HG02870 (cell line): ENCODE data around the gene AKR1C4.
"Not testable (repeated sequence)": the region's sequence is repeated elsewhere in the genome, so short reads cannot be mapped to it uniquely, and the experiment has no call there.

Experiments
- ATAC-seq: cut with Tn5 transposase; IDR thresholded peaks from one replicate; pipeline ENCODE4 v1.9.1; 2021; ENCODE audit warnings: mild to moderate bottlenecking, moderate library complexity; ENCODE audit not compliant: unreplicated experiment

Gene AKR1C4

DNA sequence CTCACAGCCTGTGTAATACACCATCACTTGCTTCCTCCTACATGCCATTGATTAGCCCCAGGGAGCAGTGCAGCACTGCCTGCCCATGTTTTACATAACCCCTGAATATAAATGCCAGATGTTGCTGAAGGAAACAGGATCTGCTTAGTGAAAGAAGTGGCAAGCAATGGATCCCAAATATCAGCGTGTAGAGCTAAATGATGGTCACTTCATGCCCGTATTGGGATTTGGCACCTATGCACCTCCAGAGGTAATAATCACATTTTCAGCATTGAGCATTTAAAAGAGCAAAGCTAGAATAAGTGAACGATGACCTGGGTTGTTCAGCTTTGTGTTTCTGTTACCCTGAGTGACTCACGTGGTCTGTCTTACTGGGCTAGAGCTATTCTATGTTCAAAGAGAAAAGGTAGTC is at the start of gene AKR1C4:
AKR1C4 (plus strand) TSS at position 136 of the 412 bp plus-strand sequence; CDS start at position 167, 31 bp downstream.
- ATAC-seq: no peak

DNA sequence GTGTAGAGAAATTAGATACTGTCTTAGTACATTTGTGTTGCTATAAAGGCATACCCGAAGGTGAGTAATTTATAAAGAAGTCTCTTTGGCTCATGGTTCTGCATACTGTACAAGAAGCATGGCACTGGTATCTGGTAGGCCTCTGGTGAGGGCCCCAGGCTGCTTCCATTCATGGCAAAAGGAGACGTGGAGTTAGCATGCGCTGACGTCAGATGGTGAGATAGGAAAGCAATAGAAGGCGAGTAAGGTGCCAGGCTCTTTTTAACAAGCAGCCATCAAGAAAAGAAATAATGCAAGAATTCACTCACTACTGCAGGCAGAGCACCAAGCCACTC is 49.8 kb upstream of the AKR1C4 start:
- no peak for ATAC-seq

DNA sequence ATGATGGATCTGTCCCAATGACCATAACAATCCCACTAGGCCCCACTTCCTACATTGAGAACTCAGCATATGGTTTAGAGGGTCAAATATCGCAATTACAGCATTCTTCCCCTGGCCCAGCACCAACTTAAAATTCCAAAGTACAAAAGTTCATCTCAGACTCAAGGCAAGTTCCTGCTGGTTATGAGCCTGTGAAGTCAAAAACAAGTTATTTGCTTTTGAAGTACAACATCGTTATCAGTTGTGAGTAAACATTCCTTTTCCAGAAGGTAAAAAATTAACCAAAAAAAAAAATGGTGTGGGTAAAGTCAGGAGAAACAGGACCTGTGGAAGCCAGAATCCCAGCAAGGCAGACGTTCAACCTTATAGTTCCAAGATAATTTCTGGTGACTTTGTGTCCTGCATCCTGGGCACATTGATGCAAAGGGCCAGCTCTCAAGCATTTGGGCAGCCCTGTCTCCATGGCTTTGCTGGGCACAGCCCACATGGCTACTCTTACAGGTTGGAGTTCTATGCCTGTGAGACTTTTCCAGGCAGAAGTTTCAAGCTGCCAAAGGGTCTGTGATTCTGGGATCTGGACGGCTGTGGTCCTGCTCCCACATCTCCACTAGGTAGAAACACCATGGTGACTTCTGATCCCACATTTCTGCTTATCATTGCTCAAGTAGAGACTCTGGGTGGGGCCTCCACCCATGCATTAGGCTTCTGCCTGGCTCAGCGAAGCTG is 49.2 kb upstream of the AKR1C4 start:
- no peak for ATAC-seq

- ATAC-seq: no peak
Observed at GRCh38 chr10:5147981-5148677, 48.5 kb upstream of the AKR1C4 start.

- no peak for ATAC-seq
Observed at GRCh38 chr10:5148678-5149032, 48.0 kb upstream of the AKR1C4 start.

GRCh38 chr10:5151076-5151475 is 45.6 kb upstream of the AKR1C4 start:
- ATAC-seq: no peak

DNA sequence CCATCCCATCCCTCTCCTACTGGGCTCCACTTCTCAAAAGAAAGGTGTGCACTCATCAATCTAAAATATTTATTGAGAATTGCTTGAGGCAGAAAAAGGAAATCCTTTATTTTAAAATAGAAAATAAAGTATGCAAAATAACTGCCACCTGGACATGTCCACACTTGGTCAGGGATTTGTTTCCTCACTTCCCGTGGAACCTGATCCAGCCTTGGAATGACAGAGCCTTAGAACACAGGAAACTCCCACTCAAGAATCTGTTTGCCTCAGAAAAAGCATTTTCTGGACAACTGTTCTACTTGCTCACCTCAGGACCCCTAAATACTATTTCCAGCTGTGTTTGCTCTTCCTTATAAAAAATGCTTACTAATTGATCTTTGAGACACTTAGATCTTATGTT is 40.7 kb upstream of the AKR1C4 start:
- no peak for ATAC-seq

DNA sequence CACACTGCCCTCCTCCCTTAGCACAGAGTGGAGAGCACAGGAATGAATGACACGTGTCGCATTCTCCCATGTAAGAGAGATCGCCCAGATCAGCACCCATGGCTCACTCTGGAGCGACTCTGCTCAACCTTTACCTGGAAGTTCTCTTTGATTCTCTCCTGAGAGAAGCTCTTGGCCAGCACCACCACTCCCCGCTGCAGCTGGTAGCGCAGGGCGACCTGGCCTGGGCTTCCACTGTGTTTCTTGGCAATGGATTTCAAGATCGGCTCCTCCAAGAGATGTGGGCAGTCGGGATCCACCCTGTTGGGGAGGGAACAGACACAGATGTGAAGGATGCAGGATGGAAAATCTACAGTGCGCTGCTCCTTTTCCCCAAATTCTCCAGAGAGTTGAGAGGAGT is 39.1 kb upstream of the AKR1C4 start:
- no peak for ATAC-seq

DNA sequence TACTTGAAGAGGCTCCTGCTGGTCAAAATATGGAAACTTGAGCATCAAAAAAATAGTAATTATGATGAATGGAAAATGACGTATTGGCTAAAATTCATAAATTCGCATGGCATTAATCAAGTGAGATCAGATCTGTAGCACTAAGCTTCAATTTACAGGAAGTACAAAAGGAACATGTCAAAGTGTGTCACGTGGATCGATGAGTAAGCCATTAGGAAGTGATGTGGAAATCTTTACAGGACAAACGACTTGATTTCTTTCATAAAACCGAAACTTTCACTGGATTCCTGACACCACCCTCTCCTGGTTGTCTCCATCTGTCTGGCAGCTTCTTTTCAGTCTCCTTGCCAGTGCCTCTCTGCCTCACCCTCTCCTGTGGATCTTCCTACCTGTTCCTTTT is 37.5 kb upstream of the AKR1C4 start:
- no peak for ATAC-seq

DNA sequence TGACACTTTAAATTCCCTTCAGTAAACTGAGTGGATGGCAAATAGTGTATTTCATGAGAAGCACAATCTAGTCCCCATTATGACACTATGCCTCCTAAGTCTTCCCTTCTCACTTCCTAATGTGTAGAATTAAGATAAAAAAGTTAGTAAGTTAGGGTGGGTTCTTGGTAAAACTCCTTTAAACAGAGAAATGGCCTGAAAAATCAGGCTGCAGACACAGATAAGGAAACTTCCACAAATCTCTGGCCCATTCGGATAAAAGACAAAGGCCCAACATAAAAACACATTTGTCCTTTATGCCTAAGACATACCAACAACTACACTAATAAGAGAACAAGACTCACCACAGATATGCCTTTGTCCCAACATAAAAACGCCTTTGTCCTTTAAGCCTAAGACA is 33.1 kb upstream of the AKR1C4 start:
- ATAC-seq: no peak

- ATAC-seq: no peak
Observed at GRCh38 chr10:5165738-5166137, 30.9 kb upstream of the AKR1C4 start.

GRCh38 chr10:5168897-5169420 is 27.7 kb upstream of the AKR1C4 start:
- no peak for ATAC-seq

DNA sequence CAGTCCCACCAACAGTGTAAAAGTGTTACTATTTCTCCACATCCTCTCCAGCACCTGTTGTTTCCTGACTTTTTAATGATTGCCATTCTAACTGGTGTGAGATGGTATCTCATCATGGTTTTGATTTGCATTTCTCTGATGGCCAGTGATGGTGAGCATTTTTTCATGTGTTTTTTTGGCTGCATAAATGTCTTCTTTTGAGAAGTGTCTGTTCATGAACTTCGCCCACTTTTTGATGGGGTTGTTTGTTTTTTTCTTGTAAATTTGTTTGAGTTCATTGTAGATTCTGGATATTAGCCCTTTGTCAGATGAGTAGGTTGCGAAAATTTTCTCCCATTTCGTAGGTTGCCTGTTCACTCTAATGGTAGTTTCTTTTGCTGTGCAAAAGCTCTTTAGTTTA is 21.1 kb upstream of the AKR1C4 start:
- ATAC-seq: not testable (repeated sequence)

DNA sequence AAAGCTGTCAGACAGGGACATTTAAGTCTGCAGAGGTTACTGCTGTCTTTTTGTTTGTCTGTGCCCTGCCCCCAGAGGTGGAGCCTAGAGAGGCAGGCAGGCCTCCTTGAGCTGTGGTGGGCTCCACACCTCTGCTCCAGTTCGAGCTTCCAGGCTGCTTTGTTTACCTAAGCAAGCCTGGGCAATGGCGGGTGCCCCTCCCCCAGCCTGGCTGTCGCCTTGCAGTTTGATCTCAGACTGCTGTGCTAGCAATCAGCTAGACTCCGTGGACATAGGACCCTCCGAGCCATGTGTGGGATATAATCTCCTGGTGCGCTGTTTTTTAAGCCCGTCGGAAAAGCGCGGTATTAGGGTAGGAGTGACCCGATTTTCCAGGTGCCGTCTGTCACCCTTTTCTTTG is 16.1 kb upstream of the AKR1C4 start:
- not testable (repeated sequence) for ATAC-seq

- ATAC-seq: no peak
Observed at GRCh38 chr10:5183923-5184322, 12.7 kb upstream of the AKR1C4 start.

- ATAC-seq: no peak
Observed at GRCh38 chr10:5184987-5185775, 11.5 kb upstream of the AKR1C4 start, which contains the start of gene AKR1C8. AKR1C8 (minus strand) TSS chr10:5185150; CDS start chr10:5185104, 46 bp downstream.

DNA sequence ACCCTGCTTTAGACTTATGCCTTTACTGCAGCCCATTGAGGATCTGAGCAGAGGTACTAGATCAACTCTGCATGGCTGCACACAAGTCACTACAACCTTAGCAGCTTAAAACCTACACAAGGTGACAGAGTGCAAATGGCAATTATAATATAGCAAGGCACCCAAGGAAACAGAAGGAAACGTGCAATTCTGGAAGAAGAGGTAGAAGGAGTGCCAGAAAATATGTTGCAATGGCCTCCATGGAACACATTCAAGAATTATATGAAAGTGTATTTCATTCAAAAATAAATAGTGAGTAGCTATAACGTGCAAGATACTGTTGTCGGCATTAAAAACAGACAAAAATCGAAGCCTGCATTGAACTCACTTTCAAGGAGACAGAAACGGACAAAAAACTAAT is 8.8 kb upstream of the AKR1C4 start:
- ATAC-seq: no peak

GRCh38 chr10:5188358-5188757 is 8.3 kb upstream of the AKR1C4 start:
- no peak for ATAC-seq

GRCh38 chr10:5194431-5194830 is 2.2 kb upstream of the AKR1C4 start:
- no peak for ATAC-seq

DNA sequence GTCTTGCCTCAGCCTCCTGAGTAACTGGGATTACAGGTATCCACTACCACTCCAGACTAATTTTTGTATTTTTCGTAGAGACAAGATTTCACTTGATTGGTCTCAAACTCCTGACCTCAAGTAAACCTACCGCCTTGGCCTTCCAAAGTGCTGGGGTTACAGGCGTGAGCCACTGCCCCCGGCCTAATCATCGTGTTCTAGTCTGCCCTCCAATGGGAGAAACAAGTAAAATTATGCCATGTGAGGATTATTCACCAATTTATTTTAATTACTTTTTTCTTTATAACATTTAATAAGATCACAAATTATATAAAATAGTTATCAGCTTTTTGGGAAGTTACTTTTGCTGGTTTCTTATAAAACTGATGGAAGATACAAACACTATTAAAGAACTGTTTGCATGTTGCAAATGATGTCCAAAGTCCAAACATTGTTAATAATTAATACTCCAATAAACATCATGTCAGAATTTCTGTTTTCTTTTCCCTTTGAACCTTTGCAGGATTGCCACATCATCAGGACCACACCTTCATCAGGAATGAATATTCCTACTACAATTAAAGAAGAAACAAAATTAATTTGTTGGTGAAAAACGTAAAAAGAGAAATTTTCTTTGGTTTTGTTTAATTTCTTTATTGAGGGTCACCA is 786 bp upstream of the AKR1C4 start:
- no peak for ATAC-seq

DNA sequence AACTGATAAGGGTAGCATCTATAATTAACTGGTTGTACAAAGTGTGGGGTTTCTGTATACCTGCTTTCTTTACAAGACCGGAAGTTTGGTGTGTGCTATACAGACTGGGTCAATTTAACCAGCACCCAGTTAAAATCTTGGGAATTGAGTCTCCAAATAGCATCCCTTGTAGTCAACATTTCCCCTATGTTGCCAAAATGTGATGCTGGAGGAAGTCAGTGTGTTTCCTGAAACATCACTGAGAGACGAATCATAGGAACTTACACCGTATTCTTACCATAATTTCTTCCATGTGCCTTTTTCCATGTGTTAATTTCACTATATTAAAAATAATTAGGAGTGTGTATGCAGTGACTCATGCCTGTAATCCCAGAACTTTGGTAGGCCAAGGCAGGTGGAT is 1.7 kb downstream of the AKR1C4 start:
- ATAC-seq: no peak
